Fibroblast of peridontal ligament (primary cell): ENCODE results near the gene KRTAP10-3.
"Not testable (repeated sequence)": the region's sequence is repeated elsewhere in the genome, so short reads cannot be mapped to it uniquely, and the experiment has no call there.

Experiments used
- DNase-seq: peaks from one replicate; pipeline ENCODE4 v3.0.0-alpha.2; 2010; ENCODE audit errors: extremely low read depth

Gene KRTAP10-3

GRCh38 chr21:44558695-44559094 is at the start of gene KRTAP10-3:
KRTAP10-3 (minus strand) TSS chr21:44558795; CDS start chr21:44558715, 80 bp downstream.
- DNase-seq = no peak

- no peak for DNase-seq
Observed at GRCh38 chr21:44606495-44606894, 47.9 kb upstream of the KRTAP10-3 start.

- DNase-seq = no peak
Observed at GRCh38 chr21:44603911-44604310, 45.3 kb upstream of the KRTAP10-3 start.

GRCh38 chr21:44603109-44603875 is 44.7 kb upstream of the KRTAP10-3 start:
- no peak for DNase-seq

- DNase-seq = no peak
Observed at GRCh38 chr21:44602463-44602850, 43.9 kb upstream of the KRTAP10-3 start.

GRCh38 chr21:44601596-44602462 is 43.2 kb upstream of the KRTAP10-3 start:
- DNase-seq = no peak

GRCh38 chr21:44601091-44601490 is 42.5 kb upstream of the KRTAP10-3 start:
- DNase-seq = not testable (repeated sequence)

GRCh38 chr21:44600118-44600978 is 41.8 kb upstream of the KRTAP10-3 start, which contains the start of gene KRTAP10-7:
KRTAP10-7 (plus strand) TSS chr21:44600597; CDS start chr21:44600622, 25 bp downstream.
- DNase-seq = not testable (repeated sequence)

GRCh38 chr21:44599264-44600029 is 40.9 kb upstream of the KRTAP10-3 start:
- DNase-seq = no peak

- no peak for DNase-seq
Observed at GRCh38 chr21:44598061-44598460, 39.5 kb upstream of the KRTAP10-3 start.

- no peak for DNase-seq
Observed at GRCh38 chr21:44596068-44596725, 37.6 kb upstream of the KRTAP10-3 start.

GRCh38 chr21:44595524-44595923 is 36.9 kb upstream of the KRTAP10-3 start:
- no peak for DNase-seq

- DNase-seq = no peak
Observed at GRCh38 chr21:44594406-44594916, 35.9 kb upstream of the KRTAP10-3 start.

GRCh38 chr21:44593598-44594405 is 35.2 kb upstream of the KRTAP10-3 start:
- no peak for DNase-seq

- no peak for DNase-seq
Observed at GRCh38 chr21:44592446-44593311, 34.1 kb upstream of the KRTAP10-3 start, which contains the start of gene KRTAP10-6. KRTAP10-6 (minus strand) TSS chr21:44592505; CDS start chr21:44592484, 21 bp downstream.

GRCh38 chr21:44591801-44592130 is 33.2 kb upstream of the KRTAP10-3 start:
- DNase-seq = not testable (repeated sequence)

- not testable (repeated sequence) for DNase-seq
Observed at GRCh38 chr21:44590897-44591800, 32.6 kb upstream of the KRTAP10-3 start.
